GM12892 (cell line): ENCODE measurements around the gene ZNF555.
A peak's percentile ranks its signal among the peaks of the same experiment; 100 is the strongest.

ENCODE experiments used
- DNase-seq: peaks from one replicate; pipeline ENCODE4 v3.0.0; 2011; ENCODE audit not compliant: insufficient read length
- FAIRE-seq: peaks from 2 replicates; lab custom pipeline; 2011; peaks lifted over from hg19 to GRCh38; lab: Jason Lieb, UNC
- POLR2A ChIP-seq: IDR thresholded peaks from 2 replicates; pipeline ENCODE4 v1.6.1; 2011; ENCODE audit warnings: low read depth, low read length, control low read depth
- POLR2AphosphoS5 ChIP-seq: IDR thresholded peaks from 2 replicates; pipeline ENCODE4 v1.6.1; 2011; ENCODE audit warnings: low read depth, low read length, control low read depth
- TAF1 ChIP-seq: IDR thresholded peaks from 2 replicates; pipeline ENCODE4 v1.6.1; 2011; ENCODE audit warnings: low read depth, mild to moderate bottlenecking, control low read depth, low read length, borderline replicate concordance

ZNF555 gene

DNA sequence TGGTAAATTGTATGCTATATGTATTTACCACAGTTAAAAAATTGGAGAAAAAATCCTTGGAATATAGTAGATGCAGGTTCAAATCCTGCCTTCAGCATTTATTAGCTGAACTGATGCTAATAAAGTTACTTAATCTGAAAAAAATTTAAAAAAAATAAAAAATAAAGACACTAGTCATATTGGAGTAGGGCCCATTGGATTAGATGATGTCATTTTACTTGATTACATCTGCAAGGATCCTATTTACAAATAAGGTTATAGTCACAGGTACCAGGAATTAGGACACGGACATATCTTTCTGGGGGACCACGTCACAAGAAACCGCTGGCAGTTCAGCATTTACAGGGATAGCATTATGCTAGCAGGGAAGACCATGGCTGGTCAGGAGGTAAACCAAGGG lies 6.2 kb downstream of the ZNF555 start:
- no peak for DNase-seq
- no peak for TF ChIP-seq TAF1
- TF ChIP-seq POLR2AphosphoS5 = no peak
- no peak for TF ChIP-seq POLR2A
- no peak for FAIRE-seq

DNA sequence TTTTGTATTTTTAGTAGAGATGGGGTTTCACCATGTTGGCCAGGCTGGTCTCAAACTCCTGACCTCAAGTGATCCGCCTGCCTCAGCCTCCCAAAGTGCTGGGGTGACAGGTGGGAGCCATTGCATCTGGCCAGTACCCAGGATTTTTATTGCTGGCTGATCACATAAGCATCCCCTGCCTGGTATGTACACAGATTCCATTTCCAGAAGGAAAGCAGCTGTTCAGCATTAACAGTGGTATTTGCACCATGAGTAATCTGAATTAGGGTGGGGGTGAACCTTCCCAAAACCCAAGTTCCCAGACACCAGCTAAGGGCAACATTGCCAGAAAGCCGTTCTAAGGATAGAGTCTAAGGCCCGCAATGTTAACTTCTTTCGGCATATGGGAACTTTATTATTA lies 7.3 kb downstream of the ZNF555 start:
- no peak for DNase-seq
- TF ChIP-seq POLR2AphosphoS5 (no peak), TAF1 (no peak), POLR2A (no peak)
- FAIRE-seq = no peak

DNA sequence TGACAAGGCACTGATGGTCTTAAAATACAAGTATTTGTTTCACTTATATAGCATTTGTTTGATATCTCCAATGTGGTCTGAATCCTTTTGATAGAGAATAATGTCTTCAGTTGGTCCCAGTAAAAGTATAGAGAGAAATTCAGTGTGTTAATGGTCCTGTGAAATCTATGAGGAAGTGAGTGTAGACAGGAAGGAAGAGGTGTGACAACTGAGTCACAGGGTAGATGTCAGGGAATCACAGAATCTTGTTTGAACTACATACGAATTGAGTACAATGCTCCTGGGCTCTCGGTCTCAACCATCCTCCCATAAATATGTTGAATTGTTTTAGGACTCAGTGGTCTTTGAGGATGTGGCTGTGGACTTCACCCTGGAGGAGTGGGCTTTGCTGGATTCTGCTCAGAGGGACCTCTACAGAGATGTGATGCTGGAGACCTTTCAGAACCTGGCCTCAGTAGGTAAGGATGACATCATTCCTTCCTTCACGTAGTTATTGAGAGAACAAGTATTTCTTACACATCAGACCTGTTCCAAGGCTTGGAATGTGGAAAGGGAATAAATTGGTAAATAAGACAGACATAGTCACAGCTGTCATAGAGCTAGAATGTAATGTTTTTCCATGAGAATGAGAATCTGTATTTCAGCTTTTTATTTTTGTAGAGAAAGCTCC lies 9.1 kb downstream of the ZNF555 start:
- TF ChIP-seq POLR2AphosphoS5 = no peak
- no peak for TF ChIP-seq POLR2A
- TF ChIP-seq TAF1 = no peak
- peak; percentile 77 for FAIRE-seq
- DNase-seq = no peak

DNA sequence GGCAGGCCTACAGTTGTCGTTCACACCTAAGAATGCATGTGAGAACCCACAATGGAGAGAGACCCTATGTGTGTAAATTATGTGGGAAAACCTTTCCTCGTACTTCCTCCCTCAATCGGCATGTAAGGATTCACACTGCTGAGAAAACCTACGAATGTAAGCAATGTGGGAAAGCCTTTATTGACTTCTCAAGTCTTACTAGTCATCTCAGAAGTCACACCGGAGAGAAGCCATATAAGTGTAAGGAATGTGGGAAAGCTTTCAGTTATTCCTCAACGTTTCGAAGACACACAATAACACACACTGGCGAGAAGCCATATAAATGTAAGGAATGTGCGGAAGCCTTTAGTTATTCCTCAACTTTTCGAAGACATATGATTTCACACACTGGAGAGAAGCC lies 11.3 kb downstream of the ZNF555 start:
- FAIRE-seq = no peak
- no peak for TF ChIP-seq POLR2AphosphoS5
- no peak for TF ChIP-seq TAF1
- no peak for TF ChIP-seq POLR2A

DNA sequence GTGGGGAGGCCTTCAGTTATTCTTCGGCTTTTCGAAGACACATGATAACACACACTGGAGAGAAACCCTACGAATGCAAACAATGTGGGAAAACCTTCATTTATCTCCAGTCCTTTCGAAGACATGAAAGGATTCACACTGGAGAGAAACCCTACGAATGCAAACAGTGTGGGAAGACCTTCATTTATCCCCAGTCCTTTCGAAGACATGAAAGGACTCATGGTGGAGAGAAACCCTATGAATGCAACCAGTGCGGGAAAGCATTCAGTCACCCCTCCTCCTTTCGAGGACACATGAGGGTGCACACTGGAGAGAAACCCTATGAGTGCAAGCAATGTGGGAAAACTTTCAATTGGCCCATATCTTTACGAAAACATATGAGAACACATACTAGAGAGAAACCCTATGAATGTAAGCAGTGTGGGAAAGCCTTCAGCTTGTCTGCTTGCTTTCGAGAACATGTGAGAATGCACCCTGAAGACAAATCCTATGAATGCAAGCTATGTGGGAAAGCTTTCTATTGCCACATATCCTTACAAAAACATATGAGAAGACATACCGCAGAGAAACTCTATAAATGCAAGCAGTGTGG lies 11.8 kb downstream of the ZNF555 start:
- no peak for FAIRE-seq
- TF ChIP-seq POLR2AphosphoS5 (no peak), POLR2A (no peak), TAF1 (no peak)
- DNase-seq = no peak

More for the DNA sequence above, 11.3 kb downstream of the ZNF555 start:
- DNase-seq = no peak

DNA sequence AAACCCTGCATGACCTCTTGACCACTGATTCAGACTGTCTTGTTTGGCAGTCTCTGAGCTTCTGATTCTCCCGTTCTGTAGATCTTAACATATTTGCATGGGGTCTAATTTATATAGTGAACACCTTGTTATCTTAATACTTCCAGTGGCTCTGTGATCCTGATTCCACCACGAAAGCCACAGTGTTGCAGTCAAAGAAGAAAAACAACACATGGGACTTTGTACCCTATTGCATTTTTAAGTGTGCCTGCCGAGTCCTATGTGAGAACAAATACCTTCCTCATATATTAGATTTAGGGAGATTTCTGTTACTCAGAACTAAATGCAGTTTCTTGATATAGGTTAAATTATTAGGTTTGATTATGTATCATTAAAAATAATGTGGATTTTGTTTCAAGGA lies 13.6 kb downstream of the ZNF555 start:
- no peak for DNase-seq
- no peak for FAIRE-seq
- no peak for TF ChIP-seq POLR2A
- no peak for TF ChIP-seq TAF1
- TF ChIP-seq POLR2AphosphoS5 = no peak

DNA sequence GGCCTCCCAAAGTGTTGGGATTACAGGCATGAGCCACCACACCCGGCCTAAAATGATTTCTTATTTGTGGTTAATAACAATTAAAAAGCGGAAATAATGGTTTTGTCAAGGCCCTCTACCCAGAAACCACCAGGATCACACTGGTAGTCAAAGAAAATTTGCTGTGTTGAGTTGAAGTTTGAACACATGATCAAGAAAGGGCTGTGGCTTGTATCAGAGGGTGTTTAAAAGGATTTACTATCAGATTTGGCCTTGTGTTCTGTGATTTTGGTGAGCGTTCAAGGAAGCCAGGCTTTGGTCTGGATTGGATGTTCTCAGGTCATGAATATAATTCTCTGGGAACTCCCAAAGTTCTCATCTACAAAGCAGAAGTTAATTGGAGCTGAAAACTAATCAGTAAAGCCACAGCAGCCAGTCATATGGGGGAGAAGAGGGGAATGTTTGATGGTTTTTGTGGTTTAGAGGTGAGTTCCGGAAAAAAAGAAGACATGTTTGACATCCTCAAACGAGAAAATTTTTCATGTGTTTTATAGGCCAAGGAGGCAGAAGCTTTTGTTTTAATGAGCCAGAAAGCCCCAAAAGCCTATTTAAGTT lies 15.3 kb downstream of the ZNF555 start:
- no peak for FAIRE-seq
- TF ChIP-seq POLR2AphosphoS5 (no peak), POLR2A (no peak), TAF1 (no peak)
- no peak for DNase-seq

DNA sequence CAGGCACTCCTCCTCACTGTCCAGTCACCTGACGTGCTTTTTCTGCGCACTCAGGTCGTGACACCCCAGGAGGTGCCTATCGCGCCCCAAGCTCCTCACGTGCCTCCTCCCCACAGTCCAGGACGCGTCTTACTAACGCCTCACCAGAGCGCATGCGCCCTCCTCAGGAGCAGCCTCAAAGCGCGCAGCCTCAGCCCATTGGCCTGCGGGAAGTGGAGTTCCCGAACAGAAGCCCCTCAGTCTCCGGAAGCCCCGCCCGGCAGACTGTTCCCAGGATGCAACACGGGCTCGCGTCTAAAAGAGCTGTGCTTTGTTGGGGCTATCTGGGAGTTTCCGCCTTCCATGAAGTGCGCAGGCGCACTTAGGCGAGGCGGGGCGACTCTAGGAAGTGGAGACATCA lies 17.6 kb downstream of the ZNF555 start:
- FAIRE-seq (no peak), DNase-seq (no peak)
- TF ChIP-seq POLR2AphosphoS5 (no peak), TAF1 (no peak), POLR2A (no peak)

DNA sequence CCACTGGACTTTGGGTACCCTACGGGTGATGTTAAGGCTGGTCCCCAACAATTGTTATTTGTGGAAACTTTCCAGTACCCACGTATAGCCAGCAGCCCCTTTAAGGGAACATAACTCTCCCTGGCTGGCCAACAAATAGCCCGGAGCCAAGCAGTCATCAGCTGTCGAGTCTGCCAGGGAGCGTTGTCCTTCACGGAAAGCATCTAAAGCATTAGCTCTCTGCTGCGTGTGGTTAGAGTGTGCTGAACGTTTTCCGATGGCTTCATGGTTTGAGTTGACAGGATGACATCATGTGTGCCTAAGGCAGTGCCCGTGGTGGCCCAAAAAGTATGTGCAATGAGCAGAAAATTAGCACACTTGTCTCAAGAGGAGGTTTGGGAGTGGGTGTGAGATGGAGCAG lies 22.5 kb downstream of the ZNF555 start:
- DNase-seq (no peak), FAIRE-seq (no peak)
- TF ChIP-seq TAF1 (no peak), POLR2AphosphoS5 (no peak), POLR2A (no peak)

DNA sequence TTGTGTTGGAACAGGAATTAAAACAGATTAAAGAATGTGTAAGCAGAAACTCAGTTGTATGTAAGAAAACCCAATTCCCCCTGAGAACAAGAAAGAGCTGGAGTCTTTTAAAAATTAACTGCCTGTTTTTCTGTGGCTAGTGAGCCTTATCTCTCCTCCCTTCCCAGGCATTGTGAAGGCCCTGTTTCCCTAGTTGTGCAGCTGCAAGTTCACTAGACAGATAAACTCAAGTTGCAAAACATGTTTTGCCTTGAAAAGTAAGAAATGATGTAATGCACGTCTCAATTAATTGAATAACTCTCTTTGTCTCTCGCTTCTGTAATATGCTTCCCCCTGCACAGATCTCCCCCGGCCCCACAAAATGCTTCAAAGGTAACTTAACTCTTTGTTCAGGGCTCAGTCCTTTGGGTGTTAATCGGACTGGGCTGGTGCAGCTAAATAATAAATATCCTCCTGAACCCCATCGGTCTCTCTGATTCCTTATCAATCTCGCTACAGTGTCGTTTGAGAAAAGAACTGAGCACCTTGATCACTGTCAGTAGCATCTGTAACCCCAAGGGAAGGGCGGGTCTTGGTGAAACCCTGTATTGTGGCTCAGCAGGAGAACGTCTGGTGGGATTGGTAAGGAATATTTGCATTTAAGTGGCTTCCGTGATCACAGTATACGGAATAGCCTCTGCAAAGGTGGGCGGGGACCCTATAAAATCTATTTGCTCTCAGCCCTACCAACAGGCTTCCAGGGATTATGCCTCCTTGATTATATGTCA lies 24.2 kb downstream of the ZNF555 start:
- FAIRE-seq (no peak), DNase-seq (no peak)
- TF ChIP-seq TAF1 (no peak), POLR2A (no peak), POLR2AphosphoS5 (no peak)

DNA sequence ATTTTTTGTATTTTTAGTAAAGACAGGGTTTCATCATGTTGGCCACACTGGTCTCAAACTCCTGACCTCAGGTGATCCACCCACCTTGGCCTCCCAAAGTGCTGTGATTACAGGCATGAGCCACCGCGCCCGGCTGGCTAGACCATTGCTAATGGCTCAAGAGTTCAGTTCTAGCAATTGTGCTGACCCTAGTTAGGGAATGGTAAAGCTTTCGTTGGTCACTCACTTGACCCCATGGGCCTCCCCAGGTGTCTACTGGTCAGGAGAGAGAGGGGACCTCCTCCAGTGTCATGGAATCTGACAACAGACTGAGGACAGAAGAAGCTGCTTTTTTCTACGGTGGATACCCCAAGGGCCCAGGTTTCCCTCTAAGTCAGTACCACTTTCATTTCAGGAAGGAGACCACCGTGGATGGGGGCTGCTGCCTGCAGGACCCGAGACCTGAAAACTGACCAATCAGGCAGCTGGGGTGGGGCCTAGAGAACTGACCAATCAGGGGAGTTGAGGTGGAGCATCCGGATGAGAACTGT lies 25.3 kb downstream of the ZNF555 start:
- DNase-seq = no peak
- TF ChIP-seq POLR2AphosphoS5 (no peak), TAF1 (no peak), POLR2A (no peak)
- FAIRE-seq = no peak
